HG02970 (cell line): ENCODE data around the gene MLST8.
"Not testable (repeated sequence)": the region's sequence is repeated elsewhere in the genome, so short reads cannot be mapped to it uniquely, and the experiment has no call there.

ENCODE experiments used
- ATAC-seq: cut with Tn5 transposase; IDR thresholded peaks from one replicate; pipeline ENCODE4 v1.9.1; 2021; ENCODE audit warnings: mild to moderate bottlenecking, moderate library complexity, moderate number of reproducible peaks; ENCODE audit not compliant: unreplicated experiment, low FRiP score

The MLST8 gene

DNA sequence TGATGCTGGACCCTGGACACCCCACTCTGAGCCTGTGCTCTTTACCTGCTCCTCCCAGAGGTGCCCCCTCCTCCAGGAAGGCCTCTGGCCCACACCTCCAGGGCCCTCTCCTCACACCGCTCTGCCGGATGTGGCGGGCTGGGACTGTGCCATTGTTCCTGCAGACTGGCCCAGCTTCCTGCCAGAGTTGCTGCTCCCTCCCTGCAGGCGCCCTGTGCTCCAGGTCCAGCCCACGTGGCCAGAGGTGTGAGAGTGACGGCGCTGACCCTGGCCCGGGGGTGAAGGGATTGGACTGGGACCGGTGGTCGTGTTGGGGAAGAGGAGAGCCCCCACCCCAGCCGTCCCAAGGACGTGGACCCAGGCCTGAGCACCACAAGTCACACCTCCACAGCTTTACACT, 23.8 kb downstream of the MLST8 start:
- no peak for ATAC-seq

DNA sequence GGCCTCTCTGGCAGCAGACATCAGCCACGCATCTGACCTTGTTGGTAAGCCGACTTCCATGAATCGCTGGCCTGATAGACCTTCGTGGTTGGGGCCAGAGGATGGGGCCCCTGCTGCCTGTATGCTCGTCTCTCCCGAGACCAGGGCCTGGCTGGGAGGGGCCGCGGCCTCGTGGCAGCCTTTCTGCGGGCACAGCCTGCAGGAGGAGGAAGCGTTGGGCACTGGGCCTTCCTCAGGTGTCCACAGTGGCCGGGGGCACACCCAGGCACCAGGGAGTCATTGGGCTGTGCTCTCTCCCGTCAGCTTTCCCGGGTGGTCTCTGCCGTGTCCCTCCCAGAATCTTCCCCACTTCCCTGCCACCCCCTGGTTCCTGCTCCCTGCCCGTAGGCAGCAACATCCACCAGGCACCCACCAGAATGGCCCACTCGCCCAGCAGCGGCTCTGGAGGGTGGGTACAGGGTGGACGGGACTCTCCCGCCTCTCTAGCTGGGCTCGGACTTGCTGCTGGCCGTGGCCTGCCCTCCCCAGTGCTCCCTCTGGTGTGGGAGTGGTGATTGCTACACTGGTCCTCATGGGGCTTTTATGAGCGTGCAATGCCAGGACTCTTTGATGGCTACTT, 24.5 kb downstream of the MLST8 start:
- ATAC-seq = no peak

DNA sequence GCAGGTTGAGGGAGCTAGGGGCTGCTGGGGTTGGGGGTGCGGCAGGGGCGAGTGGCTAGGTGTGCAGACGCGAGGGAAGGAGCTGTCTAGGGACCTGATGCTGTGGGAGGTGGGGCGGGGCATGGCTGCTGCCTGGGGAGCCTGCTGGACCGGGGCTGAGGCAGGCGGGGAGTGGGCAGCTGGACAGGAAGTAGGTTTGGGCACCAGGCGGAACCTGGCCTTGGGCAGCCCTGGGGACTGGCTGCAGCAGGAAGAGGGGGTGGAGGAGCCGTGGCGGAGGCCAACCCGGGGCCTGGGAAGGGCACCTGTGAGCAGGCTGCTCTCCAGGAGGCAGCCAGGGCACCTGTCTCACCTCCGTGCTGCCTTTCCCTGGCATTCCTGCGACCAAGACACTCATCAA, 25.1 kb downstream of the MLST8 start:
- ATAC-seq = no peak

- no peak for ATAC-seq
Observed at GRCh38 chr16:2231016-2231931, 26.0 kb downstream of the MLST8 start.

- no peak for ATAC-seq
Observed at GRCh38 chr16:2232094-2232990, 27.1 kb downstream of the MLST8 start.

DNA sequence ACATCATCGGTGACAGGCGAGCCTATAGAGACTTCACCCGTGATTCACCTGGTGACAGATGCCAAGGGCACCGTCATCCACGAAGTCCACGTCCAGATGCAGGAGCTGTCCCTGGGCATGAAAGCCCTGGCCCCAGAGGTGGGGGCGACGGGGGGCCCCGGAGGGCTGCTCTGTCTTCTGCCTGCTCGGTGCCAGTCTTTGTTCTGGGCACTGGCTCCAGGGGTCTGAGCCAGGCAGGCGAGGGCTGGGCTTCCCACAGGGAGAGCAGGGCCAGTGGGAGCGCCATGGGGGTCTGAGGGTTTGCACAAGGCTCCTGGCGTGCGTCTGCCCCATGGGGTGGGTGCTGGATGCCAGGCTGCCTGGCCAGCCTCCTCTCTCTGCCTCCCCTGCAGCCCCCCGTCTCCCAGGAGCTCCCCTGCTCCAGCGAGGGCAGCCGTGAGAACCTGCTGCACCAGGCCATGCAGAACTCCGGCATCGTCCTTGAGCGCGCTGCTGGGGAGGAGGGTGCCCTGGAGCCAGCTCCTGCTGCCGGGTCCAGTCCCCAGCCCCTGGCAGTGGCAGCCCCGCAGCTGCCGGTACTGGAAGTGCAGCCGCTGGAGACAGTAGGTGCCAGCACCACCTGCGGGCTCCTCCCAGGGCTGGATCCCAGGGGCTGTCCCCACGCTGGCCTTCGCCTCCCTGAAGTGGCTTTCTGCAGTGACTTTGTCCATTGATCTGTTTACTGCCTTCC, 28.0 kb downstream of the MLST8 start:
- ATAC-seq = no peak

DNA sequence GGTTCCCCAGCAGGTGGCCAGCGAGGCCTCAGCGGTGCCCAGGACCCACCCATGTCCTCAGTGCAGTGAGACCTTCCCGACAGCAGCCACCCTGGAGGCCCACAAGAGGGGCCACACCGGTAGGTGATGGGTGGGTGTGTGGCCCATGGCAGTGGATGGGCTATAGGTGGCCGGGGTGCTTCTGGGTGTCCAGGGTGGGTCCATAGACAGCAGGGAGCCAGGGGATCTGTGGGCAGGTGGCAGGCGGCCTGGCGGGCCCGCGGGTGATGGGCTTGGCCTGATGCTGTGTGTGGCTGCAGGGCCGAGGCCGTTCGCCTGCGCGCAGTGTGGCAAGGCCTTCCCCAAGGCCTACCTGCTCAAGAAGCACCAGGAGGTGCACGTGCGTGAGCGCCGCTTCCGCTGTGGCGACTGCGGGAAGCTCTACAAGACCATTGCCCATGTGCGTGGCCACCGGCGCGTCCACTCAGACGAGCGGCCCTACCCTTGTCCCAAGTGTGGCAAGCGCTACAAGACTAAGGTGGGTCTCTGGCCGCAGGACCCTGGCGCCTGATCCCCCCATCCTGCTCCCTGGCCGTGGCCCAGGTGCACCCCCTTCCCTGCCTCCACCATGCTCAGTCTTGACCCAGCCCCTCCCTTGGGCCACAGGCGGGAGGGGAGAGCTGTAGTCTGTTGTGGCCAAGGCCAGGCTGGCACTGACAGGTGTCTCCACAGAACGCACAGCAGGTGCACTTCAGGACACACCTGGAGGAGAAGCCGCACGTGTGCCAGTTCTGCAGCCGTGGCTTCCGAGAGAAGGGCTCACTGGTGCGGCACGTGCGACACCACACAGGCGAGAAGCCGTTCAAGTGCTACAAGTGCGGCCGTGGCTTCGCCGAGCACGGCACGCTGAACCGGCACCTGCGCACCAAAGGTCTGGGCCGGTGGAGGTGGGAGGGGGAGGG, 28.9 kb downstream of the MLST8 start:
- ATAC-seq = no peak

- ATAC-seq = no peak
Observed at GRCh38 chr16:2234813-2235170, 29.5 kb downstream of the MLST8 start.

DNA sequence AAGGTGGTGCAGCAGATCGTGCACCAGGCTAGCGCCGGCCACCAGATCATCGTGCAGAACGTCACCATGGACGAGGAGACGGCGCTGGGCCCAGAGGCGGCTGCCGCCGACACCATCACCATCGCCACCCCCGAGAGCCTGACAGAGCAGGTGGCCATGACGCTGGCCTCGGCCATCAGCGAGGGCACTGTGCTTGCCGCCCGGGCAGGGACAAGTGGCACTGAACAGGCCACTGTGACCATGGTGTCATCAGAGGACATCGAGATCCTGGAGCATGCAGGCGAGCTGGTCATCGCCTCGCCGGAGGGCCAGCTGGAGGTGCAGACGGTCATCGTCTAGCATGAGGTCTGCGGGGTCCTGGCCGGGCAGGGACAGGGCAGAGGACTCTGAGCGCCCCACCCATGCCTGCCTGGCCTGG, 30.0 kb downstream of the MLST8 start:
- ATAC-seq = no peak

GRCh38 chr16:2235695-2236336, 30.6 kb downstream of the MLST8 start:
- ATAC-seq = no peak

DNA sequence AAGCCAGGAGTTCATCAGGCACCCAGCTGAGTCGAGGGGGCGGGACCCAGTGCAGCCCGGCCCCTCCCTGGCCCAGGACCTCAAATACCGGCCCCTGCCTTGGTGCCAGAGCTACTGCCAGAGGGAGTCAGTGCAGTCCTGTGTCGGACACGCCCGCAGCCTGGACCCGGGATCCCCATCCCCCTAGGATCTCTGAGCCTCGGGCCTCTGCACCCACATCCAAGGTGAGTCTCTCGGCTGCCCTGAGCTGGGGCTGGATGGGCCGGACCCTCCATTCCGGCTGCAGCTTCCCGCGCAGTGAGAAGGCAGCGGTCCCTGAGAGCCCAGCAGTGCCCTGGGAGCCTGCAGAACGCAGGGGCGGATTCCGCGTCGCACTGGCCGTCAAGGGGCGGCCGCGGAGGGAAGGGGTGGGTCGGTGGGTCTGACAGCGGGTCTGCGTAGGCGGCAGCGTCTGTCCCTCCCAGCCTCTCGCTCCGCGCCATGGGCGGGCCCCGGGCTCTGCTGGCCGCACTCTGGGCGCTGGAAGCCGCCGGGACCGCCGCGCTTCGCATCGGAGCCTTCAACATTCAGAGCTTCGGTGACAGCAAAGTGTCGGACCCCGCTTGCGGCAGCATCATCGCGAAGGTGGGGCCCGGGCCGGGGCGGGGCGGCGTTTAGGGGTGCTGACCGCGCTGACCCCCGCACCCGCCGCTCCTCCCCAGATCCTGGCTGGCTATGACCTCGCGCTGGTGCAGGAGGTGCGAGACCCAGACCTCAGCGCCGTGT, 31.3 kb downstream of the MLST8 start, which contains the start of gene DNASE1L2:
TSS of gene DNASE1L2 (plus strand) at position 108 of the 765 bp plus-strand sequence. CDS start at position 481, 373 bp downstream.
- no peak for ATAC-seq

DNA sequence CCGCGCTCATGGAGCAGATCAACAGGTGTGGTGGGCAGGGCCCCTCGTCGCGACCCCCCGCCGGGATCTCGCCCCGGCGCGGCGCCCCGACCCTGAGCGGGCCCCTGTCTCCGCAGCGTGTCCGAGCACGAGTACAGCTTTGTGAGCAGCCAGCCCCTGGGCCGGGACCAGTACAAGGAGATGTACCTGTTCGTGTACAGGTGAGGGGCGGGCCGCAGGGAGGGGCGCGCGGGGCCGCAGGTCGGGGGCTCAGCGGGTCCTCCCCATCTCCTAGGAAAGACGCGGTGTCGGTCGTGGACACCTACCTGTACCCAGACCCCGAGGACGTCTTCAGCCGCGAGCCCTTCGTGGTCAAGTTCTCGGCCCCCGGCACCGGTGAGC, 31.8 kb downstream of the MLST8 start:
- no peak for ATAC-seq

GRCh38 chr16:2237493-2238149, 32.4 kb downstream of the MLST8 start:
- no peak for ATAC-seq

DNA sequence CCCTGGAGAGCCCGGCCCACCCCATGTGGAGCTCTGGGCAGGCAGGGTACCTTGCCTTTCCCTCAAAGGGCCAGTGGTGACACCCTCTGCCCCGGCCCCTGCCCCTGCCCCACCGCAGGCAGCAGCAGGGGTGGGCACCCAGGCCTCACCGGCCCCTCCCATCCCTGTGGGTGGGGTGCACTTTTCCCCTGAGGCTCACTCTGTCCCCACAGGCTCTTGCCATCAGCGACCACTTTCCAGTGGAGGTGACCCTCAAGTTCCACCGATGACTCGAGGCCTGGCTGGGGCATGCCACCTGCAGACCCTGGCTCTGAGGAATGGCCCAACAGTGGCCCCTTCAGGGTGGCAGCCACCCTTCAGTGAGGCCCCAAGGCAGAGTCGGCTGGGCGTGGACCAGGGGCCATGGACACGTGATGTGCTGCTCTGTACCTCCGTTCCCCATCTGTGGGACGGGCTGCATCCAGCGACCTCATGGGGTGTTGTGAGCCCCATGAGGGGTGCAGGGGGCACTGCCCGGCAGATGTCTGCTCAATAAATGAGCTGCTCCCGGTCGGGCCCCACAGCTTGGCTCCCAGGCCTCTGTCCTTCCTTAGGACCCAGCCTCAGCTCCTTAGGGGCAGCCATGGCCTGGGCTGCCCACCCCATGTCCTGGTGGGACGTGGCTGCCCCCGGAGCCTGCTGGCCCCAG, 33.0 kb downstream of the MLST8 start:
- no peak for ATAC-seq

- ATAC-seq = no peak
Observed at GRCh38 chr16:2238838-2239675, 33.8 kb downstream of the MLST8 start.

GRCh38 chr16:2240331-2240730, 35.1 kb downstream of the MLST8 start:
- ATAC-seq = not testable (repeated sequence)
